B cell (primary cell): ENCODE data around the gene SLC15A4. TPM values are rescaled to one million over a fixed set of nuclear protein-coding genes. Genes with fewer than 3 reads are reported as not detected.

Experiments used
- ATAC-seq: fragments of 200-7000 bp; cut with Tn5 transposase; one replicate; pipeline ENCODE4 v1.10.0; 2021; ENCODE audit warnings: low read depth, mild to moderate bottlenecking, moderate number of reproducible peaks, moderate library complexity
- CTCF ChIA-PET: fragments of 350-600 bp; sonication (Branson Sonifier 250); formaldehyde crosslinking; loops from one replicate; lab custom pipeline; 2021; ENCODE audit warnings: antibody characterized with exemption, inconsistent platforms; lab: Charles Lee
- POLR2A ChIA-PET: fragments of 350-600 bp; sonication (Branson Sonifier 250); formaldehyde crosslinking; loops from one replicate; lab custom pipeline; 2021; ENCODE audit warnings: antibody characterized with exemption; lab: Charles Lee
- DNase-seq: peaks from one replicate; pipeline ENCODE4 v3.0.0; 2013
- H2AFZ ChIP-seq: 2 replicates; pipeline ENCODE4 v1.6.1; 2012; ENCODE audit warnings: mild to moderate bottlenecking, low read depth, low read length; ENCODE audit not compliant: insufficient read depth, poor library complexity, severe bottlenecking
- H3K27ac ChIP-seq, 2 donors: 1 replicate in 1 of 2; 2 replicates in 1 of 2; pipeline ENCODE4 v1.5.1; 2012 to 2013; ENCODE audit warnings: low read length in 2 of 2, mild to moderate bottlenecking in 2 of 2, moderate library complexity in 1 of 2
- H3K27me3 ChIP-seq, 4 experiments: fragments of 200-600 bp in 1 of 4; sonication (generic) in 1 of 4; replicated peaks in 1 of 4; 1 replicate in 2 of 4; 2 replicates in 2 of 4; pipeline versions ENCODE4 v1.6.1 to v1.7.0; 2013 to 2016; ENCODE audit warnings: low read length in 3 of 4, mild to moderate bottlenecking in 2 of 4, mixed read lengths in 1 of 4, moderate library complexity in 1 of 4; ENCODE audit not compliant: insufficient read depth in 4 of 4, control insufficient read depth in 3 of 4; ENCODE audit errors: control extremely low read depth in 1 of 4
- H3K36me3 ChIP-seq, 2 experiments: replicated peaks in 1 of 2; 1 replicate in 1 of 2; 2 replicates in 1 of 2; pipeline versions ENCODE4 v1.6.1 to v1.7.1; 2013; ENCODE audit warnings: low read length in 1 of 2; ENCODE audit not compliant: insufficient read depth in 2 of 2, control insufficient read depth in 1 of 2; ENCODE audit errors: control extremely low read depth in 1 of 2, extremely low read depth in 1 of 2
- H3K4me1 ChIP-seq, 2 donors: fragments of 200-600 bp in 1 of 2; sonication (generic) in 1 of 2; 1 replicate in 1 of 2; 2 replicates in 1 of 2; pipeline versions ENCODE4 v1.5.1 to v1.6.1; 2013 to 2017; ENCODE audit warnings: low read length in 2 of 2; ENCODE audit not compliant: control insufficient read depth in 2 of 2, insufficient read depth in 2 of 2
- H3K4me2 ChIP-seq: replicated peaks from 2 replicates; pipeline ENCODE3; 2012; ENCODE audit warnings: mild to moderate bottlenecking, low read depth, low read length; ENCODE audit not compliant: poor library complexity, severe bottlenecking
- H3K4me3 ChIP-seq, 5 experiments: fragments of 200-600 bp in 1 of 5; sonication (generic) in 1 of 5; 1 replicate in 3 of 5; 2 replicates in 2 of 5; pipeline versions ENCODE4 v1.5.1 to v1.7.0; 2011 to 2016; ENCODE audit warnings: low read length in 4 of 5, mild to moderate bottlenecking in 4 of 5, low read depth in 2 of 5, control low read depth in 1 of 5, moderate library complexity in 1 of 5; ENCODE audit not compliant: insufficient read depth in 1 of 5; ENCODE audit errors: control extremely low read depth in 1 of 5, extremely low read depth in 1 of 5
- H3K79me2 ChIP-seq: fragments of 200-600 bp; sonication (generic); one replicate; pipeline ENCODE4 v1.6.0; 2016; ENCODE audit warnings: low read length; ENCODE audit not compliant: control insufficient read depth, insufficient read depth
- H3K9ac ChIP-seq: fragments of 200-600 bp; sonication (generic); 2 replicates; pipeline ENCODE4 v1.6.1; 2017; ENCODE audit warnings: mild to moderate bottlenecking, low read length, moderate library complexity
- H3K9me3 ChIP-seq, 3 donors: one replicate each; pipeline versions ENCODE4 v1.6.1 to v1.7.1; 2013; ENCODE audit warnings: low read length in 2 of 3; ENCODE audit not compliant: control insufficient read depth in 2 of 3, insufficient read depth in 1 of 3; ENCODE audit errors: control extremely low read depth in 1 of 3
- H4K20me1 ChIP-seq: 2 replicates; pipeline ENCODE4 v1.6.0; 2012; ENCODE audit warnings: mild to moderate bottlenecking, low read length; ENCODE audit not compliant: insufficient read depth, control insufficient read depth, poor library complexity, severe bottlenecking
- H3K27ac Mint-ChIP-seq: one replicate; pipeline ENCODE4 v1.8.0; 2021; ENCODE audit warnings: mixed read lengths
- H3K27me3 Mint-ChIP-seq: one replicate; pipeline ENCODE4 v1.8.0; 2021; ENCODE audit warnings: mixed read lengths
- H3K4me1 Mint-ChIP-seq: one replicate; pipeline ENCODE4 v1.8.0; 2021; ENCODE audit warnings: mixed read lengths
- H3K4me3 Mint-ChIP-seq: one replicate; pipeline ENCODE4 v1.8.0; 2021; ENCODE audit warnings: mixed read lengths
- H3K9me3 Mint-ChIP-seq: one replicate; pipeline ENCODE4 v1.8.0; 2022; ENCODE audit warnings: mixed read lengths; ENCODE audit not compliant: insufficient read depth
- CTCF ChIP-seq: fragments of 200-600 bp; IDR thresholded peaks from one replicate; pipeline ENCODE4 v1.8.0; 2022; ENCODE audit warnings: antibody characterized with exemption, mild to moderate bottlenecking
- EZH2 ChIP-seq: IDR thresholded peaks from 2 replicates; pipeline ENCODE4 v1.6.1; 2012; ENCODE audit warnings: borderline replicate concordance, low read depth, mild to moderate bottlenecking, moderate library complexity, low read length; ENCODE audit not compliant: insufficient read depth, poor library complexity, severe bottlenecking
- WGBS: methylation state at CpG from one replicate; pipeline ENCODE4 v1.1.5; 2013; ENCODE audit warnings: missing lambda C conversion rate; ENCODE audit not compliant: insufficient coverage; 5-methylcytosine and 5-hydroxymethylcytosine counted together
- intact Hi-C: fragments of 100-400 bp; cut with micrococcal nuclease; formaldehyde crosslinking; loops from one replicate; pipeline ENCODE4 v1.10.0; 2022
- polyA plus RNA-seq: library from polyadenylated mRNA; depleted of rRNA; stranded (reverse); fragments of >200 nt; gene quantifications from 2 replicates; pipeline ENCODE4 v1.2.3, GENCODE V29; 2012
- total RNA-seq, 2 donors: library from RNA; stranded (reverse); fragments of 120-200 nt in 1 of 2; gene quantifications; 1 replicate in 1 of 2; 2 replicates in 1 of 2; pipeline versions ENCODE4 v1.2.3 to v1.2.4, GENCODE V29; 2013 to 2022

Gene SLC15A4
- total and polyA plus RNA-seq, 2 donors (not counting 1 experiment from before 2014, with no cell fraction given): 48.9 to 67.2 TPM

GRCh38 chr12:128786741-128787391 lies 36.9 kb downstream of the SLC15A4 start:
- WGBS: 87% methylated on average over 12 of the region's 17 CpGs
- ATAC-seq (no peak), DNase-seq (no peak)
- Mint-ChIP-seq H3K4me3 (no peak overlapping the region), H3K4me1 (peaks cover 54% of the 10 kb centered on the region), H3K27me3 (no peaks in the 10 kb centered on the region), H3K27ac (no peak overlapping the region), H3K9me3 (no peaks in the 10 kb centered on the region)
- Histone ChIP-seq H2AFZ (no peak overlapping the region), H3K27ac (no peak overlapping the region), H3K4me1 (peaks cover 66 to 74% of the 10 kb centered on the region in 2 donors), H3K79me2 (peaks cover 23% of the 10 kb centered on the region), H3K36me3 (peaks cover 0 to 10% of the 10 kb centered on the region in 2 experiments), H3K4me2 (peak overlapping the region; percentile 29), H3K27me3 (no peaks in the 10 kb centered on the region), H4K20me1 (no peaks in the 10 kb centered on the region), H3K9me3 (no peaks in the 10 kb centered on the region), H3K9ac (no peak overlapping the region), H3K4me3 (no peak overlapping the region)
- CTCF ChIA-PET: no interaction called here
- TF ChIP-seq EZH2: no peak
- no peak for TF ChIP-seq CTCF
- intact Hi-C loops: no loop called here
- POLR2A ChIA-PET: no interaction called here

- Histone ChIP-seq H4K20me1 (no peaks in the 10 kb centered on the region), H3K79me2 (peaks cover 18% of the 10 kb centered on the region), H2AFZ (no peak overlapping the region), H3K4me3 (no peak overlapping the region), H3K27ac (no peak overlapping the region), H3K36me3 (no peaks in the 10 kb centered on the region), H3K9me3 (peaks cover 0 to 7% (median 0%) of the 10 kb centered on the region in 3 donors), H3K4me2 (no peak overlapping the region), H3K9ac (no peak overlapping the region), H3K4me1 (peaks cover 40 to 50% of the 10 kb centered on the region in 2 donors), H3K27me3 (no peaks in the 10 kb centered on the region)
- Mint-ChIP-seq H3K9me3 (no peaks in the 10 kb centered on the region), H3K4me3 (no peak overlapping the region), H3K27me3 (no peaks in the 10 kb centered on the region), H3K4me1 (peaks cover 28% of the 10 kb centered on the region), H3K27ac (no peak overlapping the region)
- no peak for TF ChIP-seq EZH2
- no peak for TF ChIP-seq CTCF
- ATAC-seq (no peak), DNase-seq (no peak)
- ChIA-PET CTCF (interaction anchor here (0.5 to 4.4 kb wide), 6 partner anchors 10 to 36 kb away, joined by 4 to 27 read pairs (median 8); no protein-coding TSS in a partner anchor), POLR2A (interaction anchor here (1.5 kb wide), 1 partner anchor 13 kb away, joined by 3 read pairs; no protein-coding TSS in a partner anchor)
- 89% methylated on average over 13 of the region's 13 CpGs for WGBS
- intact Hi-C loops: no loop called here
Observed at GRCh38 chr12:128784030-128784760, 39.6 kb downstream of the SLC15A4 start.
